Prostate gland (tissue), 2 donors: Measurements from ENCODE around the gene FRK.

Experiments used
- POLR2A ChIP-seq: fragments of 450-650 bp; IDR thresholded peaks from one replicate; pipeline ENCODE4 v1.6.1; 2016; ENCODE audit warnings: antibody characterized with exemption, mild to moderate bottlenecking
- POLR2AphosphoS5 ChIP-seq: sonication (generic); formaldehyde crosslinking; IDR thresholded peaks from one replicate; pipeline ENCODE4 v1.6.1; 2017; ENCODE audit warnings: antibody characterized with exemption
- TF ChIP-seq, protein P1 (sequence below), 4 experiments: fragments of 200-600 bp in 2 of 4; fragments of 450-650 bp in 2 of 4; sonication (generic) in 2 of 4; IDR thresholded peaks; 1 replicate in 3 of 4; 2 replicates in 1 of 4; pipeline ENCODE4 v1.5.1; 2016 to 2019; ENCODE audit warnings: antibody characterized with exemption in 4 of 4, mild to moderate bottlenecking in 2 of 4, moderate library complexity in 2 of 4

- TF ChIP-seq, protein P1, sequence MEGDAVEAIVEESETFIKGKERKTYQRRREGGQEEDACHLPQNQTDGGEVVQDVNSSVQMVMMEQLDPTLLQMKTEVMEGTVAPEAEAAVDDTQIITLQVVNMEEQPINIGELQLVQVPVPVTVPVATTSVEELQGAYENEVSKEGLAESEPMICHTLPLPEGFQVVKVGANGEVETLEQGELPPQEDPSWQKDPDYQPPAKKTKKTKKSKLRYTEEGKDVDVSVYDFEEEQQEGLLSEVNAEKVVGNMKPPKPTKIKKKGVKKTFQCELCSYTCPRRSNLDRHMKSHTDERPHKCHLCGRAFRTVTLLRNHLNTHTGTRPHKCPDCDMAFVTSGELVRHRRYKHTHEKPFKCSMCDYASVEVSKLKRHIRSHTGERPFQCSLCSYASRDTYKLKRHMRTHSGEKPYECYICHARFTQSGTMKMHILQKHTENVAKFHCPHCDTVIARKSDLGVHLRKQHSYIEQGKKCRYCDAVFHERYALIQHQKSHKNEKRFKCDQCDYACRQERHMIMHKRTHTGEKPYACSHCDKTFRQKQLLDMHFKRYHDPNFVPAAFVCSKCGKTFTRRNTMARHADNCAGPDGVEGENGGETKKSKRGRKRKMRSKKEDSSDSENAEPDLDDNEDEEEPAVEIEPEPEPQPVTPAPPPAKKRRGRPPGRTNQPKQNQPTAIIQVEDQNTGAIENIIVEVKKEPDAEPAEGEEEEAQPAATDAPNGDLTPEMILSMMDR (IDR thresholded peaks at IDR 0.05), result no peak
- no peak for TF ChIP-seq POLR2A
- TF ChIP-seq POLR2AphosphoS5, result no peak
Observed at GRCh38 chr6:116064666-116065065, 4.0 kb upstream of the FRK start.
